Activated B cell treated with CpG ODN at 0.5 μM for 24 hours (primary cell): ENCODE measurements around the gene SHISA8. TPM values are rescaled to one million over a fixed set of nuclear protein-coding genes. Genes with fewer than 3 reads are reported as not detected.

Experiments used
- ATAC-seq: fragments of 200-7000 bp; cut with Tn5 transposase; one replicate; pipeline ENCODE4 v1.10.0; 2021; ENCODE audit warnings: low read depth, mild to moderate bottlenecking, moderate library complexity
- CTCF ChIA-PET: fragments of 350-600 bp; sonication (Branson Sonifier 250); formaldehyde crosslinking; loops from one replicate; lab custom pipeline; 2021; ENCODE audit warnings: antibody characterized with exemption; lab: Charles Lee
- POLR2A ChIA-PET: fragments of 350-600 bp; sonication (Branson Sonifier 250); formaldehyde crosslinking; loops from one replicate; lab custom pipeline; 2021; ENCODE audit warnings: antibody characterized with exemption; lab: Charles Lee
- DNase-seq: peaks from one replicate; pipeline ENCODE4 v3.0.0; 2022
- H3K27ac Mint-ChIP-seq: one replicate; pipeline ENCODE4 v1.8.0; 2020; ENCODE audit warnings: mixed read lengths
- H3K27me3 Mint-ChIP-seq: one replicate; pipeline ENCODE4 v1.8.0; 2021; ENCODE audit warnings: mixed read lengths
- H3K36me3 Mint-ChIP-seq: one replicate; pipeline ENCODE4 v1.8.0; 2021; ENCODE audit warnings: low read depth, mixed read lengths
- H3K4me1 Mint-ChIP-seq: one replicate; pipeline ENCODE4 v1.8.0; 2021; ENCODE audit warnings: mixed read lengths
- H3K4me3 Mint-ChIP-seq: one replicate; pipeline ENCODE4 v1.8.0; 2020; ENCODE audit warnings: mild to moderate bottlenecking, mixed read lengths
- H3K9me3 Mint-ChIP-seq: one replicate; pipeline ENCODE4 v1.8.0; 2020; ENCODE audit warnings: mixed read lengths
- CTCF ChIP-seq: fragments of 200-600 bp; IDR thresholded peaks from one replicate; pipeline ENCODE4 v1.8.0; 2022; ENCODE audit warnings: antibody characterized with exemption, mild to moderate bottlenecking
- intact Hi-C: fragments of 100-400 bp; cut with micrococcal nuclease; formaldehyde crosslinking; loops from one replicate; pipeline ENCODE4 v1.15.1; 2024
- total RNA-seq: library from RNA; stranded (reverse); gene quantifications from 2 replicates; pipeline ENCODE4 v1.2.3, GENCODE V29; 2022

The SHISA8 gene
- total RNA-seq, 1 donor from 2014 or later = 12.6 TPM

DNA sequence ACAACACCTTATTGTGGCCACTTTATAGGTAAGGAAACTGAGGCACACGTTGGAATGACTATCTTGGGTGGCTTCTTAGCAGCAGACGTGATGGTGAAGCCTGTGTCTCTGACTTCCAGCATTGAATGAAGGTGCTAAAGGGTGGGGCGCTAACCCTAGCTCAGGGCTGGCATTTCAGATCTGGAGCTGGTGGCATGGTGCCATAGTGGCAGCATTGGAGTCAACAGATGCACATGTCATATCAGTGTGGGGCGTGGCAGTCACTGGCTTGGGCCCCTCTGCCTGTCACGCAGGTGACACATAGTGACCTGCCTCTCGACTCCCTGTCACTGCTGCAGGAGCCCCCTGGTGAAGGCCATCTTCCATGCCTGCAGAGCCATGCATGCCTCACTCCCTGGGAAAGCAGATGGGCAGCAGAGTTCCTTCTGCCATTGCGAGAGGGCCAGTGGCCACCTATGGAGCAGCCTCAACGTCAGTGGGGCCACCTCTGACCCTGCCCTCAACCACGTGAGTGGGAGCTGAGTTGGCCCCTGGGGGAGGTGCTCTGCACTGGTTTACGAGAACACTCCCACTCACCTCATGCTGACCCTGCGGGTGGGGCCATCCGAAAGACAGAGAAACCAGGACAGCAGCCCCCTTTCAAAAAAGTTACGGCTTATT is 14.8 kb downstream of the SHISA8 start:
- TF ChIP-seq CTCF = no peak
- DNase-seq = no peak
- Mint-ChIP-seq H3K27me3 (no peaks in the 10 kb centered on the region), H3K9me3 (no peaks in the 10 kb centered on the region), H3K4me1 (no peaks in the 10 kb centered on the region), H3K27ac (no peak overlapping the region), H3K4me3 (no peak overlapping the region), H3K36me3 (peaks cover 94% of the 10 kb centered on the region)
- no peak for ATAC-seq
- ChIA-PET CTCF (no interaction called here), POLR2A (interaction anchor here (0.6 kb wide), 1 partner anchor 823 kb away, joined by 3 read pairs; no protein-coding TSS in a partner anchor)
- intact Hi-C loops = no loop called here

DNA sequence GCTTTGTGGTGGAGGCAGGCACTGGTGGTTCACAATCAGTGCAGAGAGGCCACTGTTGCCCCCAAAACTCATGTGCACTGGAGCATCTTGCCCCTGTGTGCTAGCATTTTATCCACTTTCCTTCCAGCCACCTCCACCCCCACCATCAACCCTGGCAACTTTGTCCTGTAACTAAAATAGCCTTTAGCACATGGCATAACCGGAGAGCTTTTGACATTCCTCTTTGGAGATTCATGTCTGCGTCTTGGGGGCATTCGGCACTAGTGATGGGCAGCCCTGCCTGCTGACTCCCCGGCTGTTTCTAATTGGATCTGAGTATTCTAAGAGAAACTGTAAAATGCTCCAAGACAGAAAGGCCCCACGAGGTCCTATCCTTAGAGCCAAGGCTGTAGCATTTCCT is 15.8 kb downstream of the SHISA8 start:
- no peaks in the 10 kb centered on the region for H3K9me3 Mint-ChIP-seq
- intact Hi-C loops = no loop called here
- H3K27me3 Mint-ChIP-seq = no peaks in the 10 kb centered on the region
- DNase-seq (no peak), ATAC-seq (no peak)
- H3K27ac Mint-ChIP-seq = no peak overlapping the region
- TF ChIP-seq CTCF = no peak
- H3K4me1 Mint-ChIP-seq = no peaks in the 10 kb centered on the region
- ChIA-PET POLR2A (no interaction called here), CTCF (no interaction called here)
- peaks cover 94% of the 10 kb centered on the region for H3K36me3 Mint-ChIP-seq
- H3K4me3 Mint-ChIP-seq = no peak overlapping the region

DNA sequence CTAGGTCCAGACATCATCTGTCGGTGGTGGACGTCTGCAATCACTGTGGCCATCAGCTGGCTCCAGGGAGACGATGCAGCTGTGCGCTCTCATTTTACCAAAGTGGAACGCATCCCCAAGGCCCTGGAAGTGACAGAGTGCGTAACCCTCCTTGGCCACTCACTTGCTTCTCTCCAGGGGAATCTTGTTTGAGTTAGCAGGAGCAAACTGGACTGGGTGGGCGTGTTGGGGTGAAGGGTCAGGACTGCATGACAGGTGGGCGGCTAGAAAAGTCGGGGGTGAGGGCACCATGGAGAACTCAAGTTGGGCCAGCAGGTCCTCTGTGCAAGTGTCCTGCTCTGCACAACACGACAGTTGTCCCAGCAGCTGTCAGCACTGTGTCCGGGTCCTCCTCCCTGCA is 16.2 kb downstream of the SHISA8 start:
- TF ChIP-seq CTCF = no peak
- Mint-ChIP-seq H3K27ac (no peak overlapping the region), H3K9me3 (no peaks in the 10 kb centered on the region), H3K36me3 (peaks cover 95% of the 10 kb centered on the region), H3K4me3 (no peak overlapping the region), H3K4me1 (no peaks in the 10 kb centered on the region), H3K27me3 (no peaks in the 10 kb centered on the region)
- POLR2A ChIA-PET = interaction anchor here (0.9 kb wide), 1 partner anchor 20 kb away, joined by 3 read pairs; no protein-coding TSS in a partner anchor
- CTCF ChIA-PET = no interaction called here
- DNase-seq (no peak), ATAC-seq (no peak)
- intact Hi-C loops = no loop called here

DNA sequence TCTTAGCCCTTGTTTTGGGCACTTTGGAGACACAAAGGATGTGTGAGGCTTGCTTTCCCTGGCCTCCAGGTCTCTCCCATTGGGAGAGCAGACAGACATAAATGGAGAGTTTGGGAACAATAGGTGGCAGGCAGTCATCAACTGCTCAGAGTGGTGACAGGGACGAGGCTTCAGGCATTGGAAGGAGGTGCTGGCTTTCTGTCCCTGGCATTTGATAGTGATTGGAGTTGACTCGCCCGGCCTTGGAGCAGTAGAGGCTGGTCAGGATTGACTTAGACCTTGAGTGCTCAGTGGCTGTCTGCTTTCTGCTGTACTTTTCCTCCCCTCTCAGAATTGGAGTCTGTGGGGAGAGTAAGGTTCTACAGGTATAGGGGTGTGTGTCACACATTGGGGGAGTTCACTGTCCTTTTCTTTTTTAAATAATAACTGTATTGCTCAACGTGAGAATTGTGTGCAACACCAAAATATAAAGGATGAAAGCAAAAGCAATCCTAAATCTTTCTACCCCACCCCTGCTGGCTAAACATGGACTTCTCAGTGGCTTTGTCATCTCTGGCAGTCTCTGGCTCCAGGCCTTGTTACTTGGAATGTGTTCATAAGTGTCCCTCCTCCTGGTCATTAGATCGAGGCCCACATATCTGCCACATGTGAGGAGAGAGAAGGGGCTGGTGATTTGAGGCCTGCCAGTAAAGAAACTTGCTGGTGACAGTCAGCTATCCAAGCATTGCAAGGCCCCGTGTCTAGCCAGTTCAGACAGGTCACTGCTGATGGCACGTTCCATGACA is 21.1 kb downstream of the SHISA8 start:
- Mint-ChIP-seq H3K36me3 (peaks cover 87% of the 10 kb centered on the region), H3K27me3 (no peaks in the 10 kb centered on the region), H3K27ac (no peak overlapping the region), H3K4me1 (peaks cover 15% of the 10 kb centered on the region), H3K9me3 (no peaks in the 10 kb centered on the region), H3K4me3 (no peak overlapping the region)
- TF ChIP-seq CTCF = no peak
- intact Hi-C loops = no loop called here
- ChIA-PET POLR2A (interaction anchor here (0.9 to 1.1 kb wide), 2 partner anchors 31 to 93 kb away, joined by 3 read pairs; partner anchors contain the start of gene CCDC134), CTCF (no interaction called here)
- ATAC-seq = no peak
- DNase-seq = no peak

- CTCF ChIA-PET = no interaction called here
- intact Hi-C loops = no loop called here
Observed at GRCh38 chr22:41892721-41893120, 22.2 kb downstream of the SHISA8 start.

More at GRCh38 chr22:41892721-41893120, 22.2 kb downstream of the SHISA8 start:
- Mint-ChIP-seq H3K36me3 (peaks cover 87% of the 10 kb centered on the region), H3K27ac (no peak overlapping the region), H3K9me3 (no peaks in the 10 kb centered on the region), H3K27me3 (no peaks in the 10 kb centered on the region), H3K4me3 (no peak overlapping the region), H3K4me1 (peaks cover 26% of the 10 kb centered on the region)
- ATAC-seq (no peak), DNase-seq (no peak)
- POLR2A ChIA-PET = no interaction called here
- TF ChIP-seq CTCF = no peak
